Liver (tissue), 9 donors: ENCODE data around the gene ADIPOR1. TPM values are rescaled to one million over a fixed set of nuclear protein-coding genes. Genes with fewer than 3 reads are reported as not detected.

ENCODE experiments used
- DNase-seq: peaks from one replicate; pipeline ENCODE4 v3.0.0-alpha.2; 2017; ENCODE audit warnings: low spot score
- H3K27ac ChIP-seq, 2 donors: one replicate each; pipeline ENCODE4 v1.7.0; 2013; ENCODE audit warnings: inconsistent platforms in 2 of 2, low read length in 2 of 2, control low read depth in 1 of 2, low read depth in 1 of 2, mild to moderate bottlenecking in 1 of 2
- H3K27me3 ChIP-seq, 4 donors: one replicate each; pipeline versions ENCODE4 v1.6.1 to v1.7.0; 2013; ENCODE audit warnings: low read length in 3 of 4, inconsistent platforms in 1 of 4, mild to moderate bottlenecking in 1 of 4, moderate library complexity in 1 of 4; ENCODE audit not compliant: control insufficient read depth in 4 of 4, insufficient read depth in 4 of 4
- H3K36me3 ChIP-seq, 4 donors: one replicate each; pipeline versions ENCODE4 v1.6.1 to v1.7.0; 2013; ENCODE audit warnings: low read length in 3 of 4, mild to moderate bottlenecking in 3 of 4, low read depth in 1 of 4, moderate library complexity in 1 of 4; ENCODE audit not compliant: control insufficient read depth in 4 of 4, insufficient read depth in 3 of 4
- H3K4me1 ChIP-seq, 4 donors: one replicate each; pipeline versions ENCODE4 v1.6.1 to v1.7.0; 2013; ENCODE audit warnings: low read length in 3 of 4, mild to moderate bottlenecking in 3 of 4, moderate library complexity in 1 of 4; ENCODE audit not compliant: control insufficient read depth in 4 of 4, insufficient read depth in 4 of 4
- H3K4me3 ChIP-seq, 3 donors: one replicate each; pipeline versions ENCODE4 v1.6.1 to v1.7.0; 2013; ENCODE audit warnings: low read length in 3 of 3, control low read depth in 1 of 3, low read depth in 1 of 3, mild to moderate bottlenecking in 1 of 3
- H3K9ac ChIP-seq, 2 donors: one replicate each; pipeline ENCODE4 v1.7.0; 2013; ENCODE audit warnings: low read length in 2 of 2, mild to moderate bottlenecking in 2 of 2, moderate library complexity in 2 of 2, control low read depth in 1 of 2, low read depth in 1 of 2
- H3K9me3 ChIP-seq, 4 donors: one replicate each; pipeline versions ENCODE4 v1.6.1 to v1.7.0; 2013; ENCODE audit warnings: low read length in 3 of 4; ENCODE audit not compliant: control insufficient read depth in 4 of 4
- ATF3 ChIP-seq: IDR thresholded peaks from 2 replicates; pipeline ENCODE4 v1.6.1; 2016; ENCODE audit warnings: antibody characterized with exemption
- CTCF ChIP-seq: fragments of 150-350 bp; IDR thresholded peaks from 2 replicates; pipeline ENCODE4 v1.5.1; 2017; ENCODE audit warnings: improper control_type of control experiment, low read depth, low read length; ENCODE audit not compliant: missing input control
- EGR1 ChIP-seq, 2 donors: IDR thresholded peaks; 2 replicates each; pipeline ENCODE4 v1.6.1; 2016 to 2018; ENCODE audit warnings: antibody characterized with exemption in 2 of 2, low read depth in 2 of 2
- FOXA1 ChIP-seq: IDR thresholded peaks from 2 replicates; pipeline ENCODE4 v1.6.1; 2016; ENCODE audit warnings: antibody characterized with exemption
- FOXA2 ChIP-seq: IDR thresholded peaks from 2 replicates; pipeline ENCODE4 v1.6.1; 2016; ENCODE audit warnings: antibody characterized with exemption
- GABPA ChIP-seq, 2 donors: IDR thresholded peaks in 1 of 2; conservative IDR thresholded peaks in 1 of 2; 2 replicates each; pipeline ENCODE4 v1.6.1; 2016; ENCODE audit warnings: antibody characterized with exemption in 2 of 2, mild to moderate bottlenecking in 1 of 2, moderate library complexity in 1 of 2
- HNF4A ChIP-seq, 2 donors: conservative IDR thresholded peaks; 2 replicates each; pipeline ENCODE4 v1.6.1; 2016; ENCODE audit warnings: antibody characterized with exemption in 2 of 2, mild to moderate bottlenecking in 2 of 2
- HNF4G ChIP-seq: IDR thresholded peaks from 2 replicates; pipeline ENCODE4 v1.6.1; 2016; ENCODE audit warnings: antibody characterized with exemption
- JUND ChIP-seq, 2 donors: IDR thresholded peaks; 2 replicates each; pipeline ENCODE4 v1.6.1; 2016; ENCODE audit warnings: antibody characterized with exemption in 2 of 2
- MAX ChIP-seq: IDR thresholded peaks from 2 replicates; pipeline ENCODE4 v1.6.1; 2016; ENCODE audit warnings: antibody characterized with exemption
- NR2F2 ChIP-seq: IDR thresholded peaks from 2 replicates; pipeline ENCODE4 v1.6.1; 2016; ENCODE audit warnings: antibody characterized with exemption
- RAD21 ChIP-seq, 2 donors: IDR thresholded peaks; 2 replicates each; pipeline ENCODE4 v1.6.1; 2016; ENCODE audit warnings: antibody characterized with exemption in 2 of 2, mild to moderate bottlenecking in 2 of 2
- RXRA ChIP-seq, 2 donors: IDR thresholded peaks; 2 replicates each; pipeline ENCODE4 v1.6.1; 2017 to 2018; ENCODE audit warnings: antibody characterized with exemption in 2 of 2, mild to moderate bottlenecking in 1 of 2
- SP1 ChIP-seq: IDR thresholded peaks from 2 replicates; pipeline ENCODE4 v1.6.1; 2018; ENCODE audit warnings: antibody characterized with exemption, mild to moderate bottlenecking
- TAF1 ChIP-seq: conservative IDR thresholded peaks from 2 replicates; pipeline ENCODE4 v1.6.1; 2016; ENCODE audit warnings: antibody characterized with exemption, mild to moderate bottlenecking
- YY1 ChIP-seq: IDR thresholded peaks from 2 replicates; pipeline ENCODE4 v1.6.1; 2016; ENCODE audit warnings: antibody characterized with exemption, mild to moderate bottlenecking
- WGBS: extraction: QIAGEN DNeasy Blood & Tissue Kit; methylation state at CpG from one replicate; pipeline ENCODE4 v1.1.7; 2013; 5-methylcytosine and 5-hydroxymethylcytosine counted together
- polyA plus RNA-seq, 2 donors: library from polyadenylated mRNA; stranded (reverse) in 1 of 2; unstranded in 1 of 2; fragments of 200-250 nt in 1 of 2; fragments of >200 nt in 1 of 2; fragmentation: Nextera tagmentation in 1 of 2; extraction: Ambion mirVana in 1 of 2; gene quantifications; one replicate each; pipeline versions ENCODE4 v1.2.1 to v1.2.3, GENCODE V29; 2013 to 2015
- total RNA-seq, 2 donors: library from RNA; depleted of rRNA; stranded (reverse); fragments of >200 nt; gene quantifications; one replicate each; pipeline ENCODE4 v1.2.3, GENCODE V29; 2014
- TF ChIP-seq, protein P1 (sequence below): IDR thresholded peaks from 2 replicates; pipeline ENCODE4 v1.6.1; 2016; ENCODE audit warnings: antibody characterized with exemption, mild to moderate bottlenecking
- TF ChIP-seq, protein P2 (sequence below): IDR thresholded peaks from 2 replicates; pipeline ENCODE4 v1.6.1; 2016; ENCODE audit warnings: antibody characterized with exemption
- donor health status: healthy.
- donor health status: healthy.
- donor health status: healthy.
- donor health status: healthy.
- donor health status: healthy.

The ADIPOR1 gene
- total and polyA plus RNA-seq, 4 donors: 58.5 to 175 (median 70.4) TPM

DNA sequence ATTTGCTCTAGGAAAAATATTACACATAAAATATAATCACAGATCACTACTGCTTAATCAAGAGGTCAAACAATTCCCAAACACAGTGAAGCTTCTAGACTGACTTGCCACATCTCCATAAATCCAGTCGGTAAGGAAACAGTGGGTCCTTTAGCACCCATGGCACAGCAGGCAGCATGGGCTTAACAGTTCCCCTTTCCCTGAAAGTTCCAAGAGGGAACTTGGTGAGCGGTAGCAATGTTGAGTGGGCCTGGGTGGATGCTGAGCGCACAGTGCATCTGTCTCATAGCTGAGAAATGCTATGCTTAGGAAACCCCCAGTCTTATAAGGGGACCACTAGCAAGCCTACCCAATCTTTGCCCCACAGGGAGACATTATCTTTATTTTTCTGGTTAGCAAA lies 16.7 kb upstream of the ADIPOR1 start:
- DNase-seq: no peak

DNA sequence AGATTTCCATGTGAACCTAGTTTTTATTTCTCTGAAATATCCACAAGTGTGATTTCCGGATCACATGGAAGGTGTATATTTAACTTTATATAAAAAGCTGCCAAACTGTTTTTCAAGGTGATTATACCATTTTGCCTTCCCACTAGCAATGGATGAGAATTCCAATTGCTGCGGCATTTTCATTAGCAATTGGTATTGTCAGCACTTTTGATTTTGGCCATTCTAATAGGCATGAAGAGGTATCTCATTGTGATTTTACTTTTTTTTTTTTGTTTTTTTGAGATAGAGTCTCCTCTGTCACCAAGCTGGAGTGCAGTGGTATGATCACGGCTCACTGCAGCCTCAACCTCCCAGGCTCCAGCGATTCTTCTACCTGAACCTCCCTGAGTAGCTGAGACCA lies 13.9 kb upstream of the ADIPOR1 start:
- Histone ChIP-seq H3K4me3 (no peak overlapping the region), H3K4me1 (peaks cover 0 to 13% (median 7%) of the 10 kb centered on the region in 4 donors), H3K27me3 (peaks cover 0 to 3% (median 0%) of the 10 kb centered on the region in 4 donors), H3K27ac (no peak overlapping the region), H3K9me3 (no peaks in the 10 kb centered on the region), H3K9ac (no peak overlapping the region), H3K36me3 (no peaks in the 10 kb centered on the region)
- DNase-seq: no peak
- WGBS: 71% methylated on average over 4 of the region's 4 CpGs
- TF ChIP-seq, protein P1, sequence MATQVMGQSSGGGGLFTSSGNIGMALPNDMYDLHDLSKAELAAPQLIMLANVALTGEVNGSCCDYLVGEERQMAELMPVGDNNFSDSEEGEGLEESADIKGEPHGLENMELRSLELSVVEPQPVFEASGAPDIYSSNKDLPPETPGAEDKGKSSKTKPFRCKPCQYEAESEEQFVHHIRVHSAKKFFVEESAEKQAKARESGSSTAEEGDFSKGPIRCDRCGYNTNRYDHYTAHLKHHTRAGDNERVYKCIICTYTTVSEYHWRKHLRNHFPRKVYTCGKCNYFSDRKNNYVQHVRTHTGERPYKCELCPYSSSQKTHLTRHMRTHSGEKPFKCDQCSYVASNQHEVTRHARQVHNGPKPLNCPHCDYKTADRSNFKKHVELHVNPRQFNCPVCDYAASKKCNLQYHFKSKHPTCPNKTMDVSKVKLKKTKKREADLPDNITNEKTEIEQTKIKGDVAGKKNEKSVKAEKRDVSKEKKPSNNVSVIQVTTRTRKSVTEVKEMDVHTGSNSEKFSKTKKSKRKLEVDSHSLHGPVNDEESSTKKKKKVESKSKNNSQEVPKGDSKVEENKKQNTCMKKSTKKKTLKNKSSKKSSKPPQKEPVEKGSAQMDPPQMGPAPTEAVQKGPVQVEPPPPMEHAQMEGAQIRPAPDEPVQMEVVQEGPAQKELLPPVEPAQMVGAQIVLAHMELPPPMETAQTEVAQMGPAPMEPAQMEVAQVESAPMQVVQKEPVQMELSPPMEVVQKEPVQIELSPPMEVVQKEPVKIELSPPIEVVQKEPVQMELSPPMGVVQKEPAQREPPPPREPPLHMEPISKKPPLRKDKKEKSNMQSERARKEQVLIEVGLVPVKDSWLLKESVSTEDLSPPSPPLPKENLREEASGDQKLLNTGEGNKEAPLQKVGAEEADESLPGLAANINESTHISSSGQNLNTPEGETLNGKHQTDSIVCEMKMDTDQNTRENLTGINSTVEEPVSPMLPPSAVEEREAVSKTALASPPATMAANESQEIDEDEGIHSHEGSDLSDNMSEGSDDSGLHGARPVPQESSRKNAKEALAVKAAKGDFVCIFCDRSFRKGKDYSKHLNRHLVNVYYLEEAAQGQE: no peak
- TF ChIP-seq TAF1 (no peak), YY1 (no peak), HNF4G (no peak), HNF4A (conservative IDR thresholded peaks at IDR 0.05) (no peak), MAX (no peak), RXRA (IDR thresholded peaks at IDR 0.05) (no peak), FOXA1 (no peak), RAD21 (IDR thresholded peaks at IDR 0.05) (no peak), EGR1 (IDR thresholded peaks at IDR 0.05; ENCODE audit: low read depth in 2 of 2) (no peak), FOXA2 (no peak), GABPA (IDR thresholded peaks at IDR 0.05 in 1 of 2, conservative IDR thresholded peaks at IDR 0.05 in 1 of 2) (no peak), CTCF (no peak), NR2F2 (no peak), JUND (IDR thresholded peaks at IDR 0.05) (no peak), SP1 (no peak), ATF3 (no peak)
- TF ChIP-seq, protein P2, sequence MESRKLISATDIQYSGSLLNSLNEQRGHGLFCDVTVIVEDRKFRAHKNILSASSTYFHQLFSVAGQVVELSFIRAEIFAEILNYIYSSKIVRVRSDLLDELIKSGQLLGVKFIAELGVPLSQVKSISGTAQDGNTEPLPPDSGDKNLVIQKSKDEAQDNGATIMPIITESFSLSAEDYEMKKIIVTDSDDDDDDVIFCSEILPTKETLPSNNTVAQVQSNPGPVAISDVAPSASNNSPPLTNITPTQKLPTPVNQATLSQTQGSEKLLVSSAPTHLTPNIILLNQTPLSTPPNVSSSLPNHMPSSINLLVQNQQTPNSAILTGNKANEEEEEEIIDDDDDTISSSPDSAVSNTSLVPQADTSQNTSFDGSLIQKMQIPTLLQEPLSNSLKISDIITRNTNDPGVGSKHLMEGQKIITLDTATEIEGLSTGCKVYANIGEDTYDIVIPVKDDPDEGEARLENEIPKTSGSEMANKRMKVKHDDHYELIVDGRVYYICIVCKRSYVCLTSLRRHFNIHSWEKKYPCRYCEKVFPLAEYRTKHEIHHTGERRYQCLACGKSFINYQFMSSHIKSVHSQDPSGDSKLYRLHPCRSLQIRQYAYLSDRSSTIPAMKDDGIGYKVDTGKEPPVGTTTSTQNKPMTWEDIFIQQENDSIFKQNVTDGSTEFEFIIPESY: no peak

More for the DNA sequence above, 16.7 kb upstream of the ADIPOR1 start:
- no peaks in the 10 kb centered on the region for H3K9me3 ChIP-seq
- H3K27ac ChIP-seq: no peak overlapping the region
- H3K27me3 ChIP-seq: peaks cover 0 to 3% (median 0%) of the 10 kb centered on the region in 4 donors
- no peak overlapping the region for H3K9ac ChIP-seq
- no peaks in the 10 kb centered on the region for H3K4me1 ChIP-seq
- no peaks in the 10 kb centered on the region for H3K36me3 ChIP-seq
- no peak for TF ChIP-seq RAD21 (IDR thresholded peaks at IDR 0.05)
- no peak for TF ChIP-seq MAX
- no peak for TF ChIP-seq GABPA (IDR thresholded peaks at IDR 0.05 in 1 of 2, conservative IDR thresholded peaks at IDR 0.05 in 1 of 2)
- no peak for TF ChIP-seq RXRA (IDR thresholded peaks at IDR 0.05)
- no peak for TF ChIP-seq ATF3
- 83% methylated on average over 3 of the region's 3 CpGs for WGBS
- H3K4me3 ChIP-seq: no peak overlapping the region
